ENCODE measurements around the gene TTI1.

- TF ChIP-seq ESRRG (CRISPR knock-in tag; IDR thresholded peaks at IDR 0.05) (no peak), ZNF8 (CRISPR knock-in tag; IDR thresholded peaks at IDR 0.05) (no peak), ZNF565 (CRISPR knock-in tag; conservative IDR thresholded peaks at IDR 0.05; ENCODE audit: low read depth) (no peak)
Observed at GRCh38 chr20:37991157-37991866, 41.9 kb downstream of the TTI1 start.
